PFSK-1 (cell line): Measurements from ENCODE around the gene RPAP2.

Source experiments
- TAF1 ChIP-seq: IDR thresholded peaks from 2 replicates; pipeline ENCODE4 v1.6.1; 2012; ENCODE audit warnings: low read length, control low read depth, borderline replicate concordance; ENCODE audit not compliant: insufficient read depth
- TF ChIP-seq, protein P1 (sequence below), 2 experiments: IDR thresholded peaks; 2 replicates each; pipeline versions ENCODE4 v1.6.1 to v1.8.0; 2011 to 2012; ENCODE audit warnings: low read depth in 2 of 2, low read length in 2 of 2, control low read depth in 1 of 2, inconsistent platforms in 1 of 2, mild to moderate bottlenecking in 1 of 2, moderate library complexity in 1 of 2; ENCODE audit not compliant: insufficient read depth in 1 of 2

DNA sequence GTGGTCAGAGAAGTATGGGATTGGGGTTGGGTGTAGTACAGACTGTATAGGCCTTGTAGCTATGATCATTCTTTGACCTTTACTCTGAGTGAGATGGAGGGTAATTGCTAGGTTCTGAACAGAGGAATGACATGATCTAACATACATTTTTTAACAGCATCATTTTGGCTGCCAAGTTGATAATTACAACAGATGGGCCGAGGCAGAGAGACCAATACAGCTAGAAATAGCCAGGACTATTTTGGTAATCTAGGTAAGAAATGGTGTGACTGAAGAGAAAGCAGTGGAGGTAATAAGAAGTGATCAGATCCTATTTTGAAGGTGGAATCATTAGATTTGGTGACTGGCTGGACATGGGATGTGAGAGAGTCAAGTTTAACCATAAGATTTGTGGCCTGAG is 43.5 kb downstream of the RPAP2 start:
- TF ChIP-seq, protein P1, sequence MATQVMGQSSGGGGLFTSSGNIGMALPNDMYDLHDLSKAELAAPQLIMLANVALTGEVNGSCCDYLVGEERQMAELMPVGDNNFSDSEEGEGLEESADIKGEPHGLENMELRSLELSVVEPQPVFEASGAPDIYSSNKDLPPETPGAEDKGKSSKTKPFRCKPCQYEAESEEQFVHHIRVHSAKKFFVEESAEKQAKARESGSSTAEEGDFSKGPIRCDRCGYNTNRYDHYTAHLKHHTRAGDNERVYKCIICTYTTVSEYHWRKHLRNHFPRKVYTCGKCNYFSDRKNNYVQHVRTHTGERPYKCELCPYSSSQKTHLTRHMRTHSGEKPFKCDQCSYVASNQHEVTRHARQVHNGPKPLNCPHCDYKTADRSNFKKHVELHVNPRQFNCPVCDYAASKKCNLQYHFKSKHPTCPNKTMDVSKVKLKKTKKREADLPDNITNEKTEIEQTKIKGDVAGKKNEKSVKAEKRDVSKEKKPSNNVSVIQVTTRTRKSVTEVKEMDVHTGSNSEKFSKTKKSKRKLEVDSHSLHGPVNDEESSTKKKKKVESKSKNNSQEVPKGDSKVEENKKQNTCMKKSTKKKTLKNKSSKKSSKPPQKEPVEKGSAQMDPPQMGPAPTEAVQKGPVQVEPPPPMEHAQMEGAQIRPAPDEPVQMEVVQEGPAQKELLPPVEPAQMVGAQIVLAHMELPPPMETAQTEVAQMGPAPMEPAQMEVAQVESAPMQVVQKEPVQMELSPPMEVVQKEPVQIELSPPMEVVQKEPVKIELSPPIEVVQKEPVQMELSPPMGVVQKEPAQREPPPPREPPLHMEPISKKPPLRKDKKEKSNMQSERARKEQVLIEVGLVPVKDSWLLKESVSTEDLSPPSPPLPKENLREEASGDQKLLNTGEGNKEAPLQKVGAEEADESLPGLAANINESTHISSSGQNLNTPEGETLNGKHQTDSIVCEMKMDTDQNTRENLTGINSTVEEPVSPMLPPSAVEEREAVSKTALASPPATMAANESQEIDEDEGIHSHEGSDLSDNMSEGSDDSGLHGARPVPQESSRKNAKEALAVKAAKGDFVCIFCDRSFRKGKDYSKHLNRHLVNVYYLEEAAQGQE (IDR thresholded peaks at IDR 0.05; ENCODE audit: insufficient read depth in 1 of 2, low read depth in 2 of 2, low read length in 2 of 2): no peak
- no peak for TF ChIP-seq TAF1
